Progenitor cell of endocrine pancreas (in vitro differentiated cells): ENCODE data around the gene HS3ST4. TPM values are rescaled to one million over a fixed set of nuclear protein-coding genes. Genes with fewer than 3 reads are reported as not detected.

Experiments used
- DNase-seq: peaks from one replicate; pipeline ENCODE4 v3.0.0; 2021; ENCODE audit warnings: low spot score; ENCODE audit not compliant: unreplicated experiment
- H3K27ac Mint-ChIP-seq: 2 replicates; pipeline ENCODE4 v1.8.0; 2021; ENCODE audit warnings: mild to moderate bottlenecking, moderate library complexity, mixed read lengths
- H3K27me3 Mint-ChIP-seq: 2 replicates; pipeline ENCODE4 v1.8.0; 2021; ENCODE audit warnings: mixed read lengths
- H3K36me3 Mint-ChIP-seq: 2 replicates; pipeline ENCODE4 v1.8.0; 2022; ENCODE audit warnings: mixed read lengths; ENCODE audit not compliant: insufficient read depth
- H3K4me1 Mint-ChIP-seq: 2 replicates; pipeline ENCODE4 v1.8.0; 2021; ENCODE audit warnings: low read depth, mixed read lengths
- H3K4me3 Mint-ChIP-seq: 2 replicates; pipeline ENCODE4 v1.8.0; 2021; ENCODE audit warnings: low read depth, mild to moderate bottlenecking, moderate library complexity, mixed read lengths
- H3K9me3 Mint-ChIP-seq: 2 replicates; pipeline ENCODE4 v1.8.0; 2021; ENCODE audit warnings: low read depth, mixed read lengths
- CTCF ChIP-seq: fragments of 200-600 bp; sonication (generic); IDR thresholded peaks from one replicate; pipeline ENCODE4 v1.5.0; 2021; ENCODE audit warnings: antibody characterized with exemption, mild to moderate bottlenecking; ENCODE audit not compliant: unreplicated experiment
- total RNA-seq: library from RNA; stranded (reverse); gene quantifications from 2 replicates; pipeline ENCODE4 v1.2.1, GENCODE V29; 2021

HS3ST4 gene
- total RNA-seq, 1 donor from 2014 or later, result 0.67 TPM

- H3K9me3 Mint-ChIP-seq, result peaks cover 9% of the 10 kb centered on the region
- H3K4me1 Mint-ChIP-seq, result no peaks in the 10 kb centered on the region
- TF ChIP-seq CTCF, result no peak
- H3K36me3 Mint-ChIP-seq, result no peaks in the 10 kb centered on the region
- peaks cover 3% of the 10 kb centered on the region for H3K27me3 Mint-ChIP-seq
- H3K4me3 Mint-ChIP-seq, result no peak overlapping the region
- no peak overlapping the region for H3K27ac Mint-ChIP-seq
- DNase-seq, result no peak
Observed at GRCh38 chr16:25827709-25828108, 135.9 kb downstream of the HS3ST4 start.

GRCh38 chr16:25828510-25828909 lies 136.8 kb downstream of the HS3ST4 start:
- H3K9me3 Mint-ChIP-seq, result peaks cover 9% of the 10 kb centered on the region
- H3K36me3 Mint-ChIP-seq, result no peaks in the 10 kb centered on the region
- TF ChIP-seq CTCF, result no peak
- no peak overlapping the region for H3K4me3 Mint-ChIP-seq
- H3K27me3 Mint-ChIP-seq, result peaks cover 3% of the 10 kb centered on the region
- H3K27ac Mint-ChIP-seq, result no peak overlapping the region
- no peak for DNase-seq
- peaks cover 2% of the 10 kb centered on the region for H3K4me1 Mint-ChIP-seq

GRCh38 chr16:25832291-25832690 lies 140.5 kb downstream of the HS3ST4 start:
- Mint-ChIP-seq H3K27ac (no peak overlapping the region), H3K4me1 (peaks cover 6% of the 10 kb centered on the region), H3K27me3 (peaks cover 8% of the 10 kb centered on the region), H3K9me3 (peaks cover 9% of the 10 kb centered on the region), H3K4me3 (no peak overlapping the region), H3K36me3 (no peaks in the 10 kb centered on the region)
- no peak for TF ChIP-seq CTCF
- no peak for DNase-seq

GRCh38 chr16:25834101-25834500 lies 142.3 kb downstream of the HS3ST4 start:
- no peak overlapping the region for H3K27ac Mint-ChIP-seq
- no peaks in the 10 kb centered on the region for H3K36me3 Mint-ChIP-seq
- no peak for DNase-seq
- H3K27me3 Mint-ChIP-seq, result peaks cover 8% of the 10 kb centered on the region
- peaks cover 13% of the 10 kb centered on the region for H3K4me1 Mint-ChIP-seq
- H3K4me3 Mint-ChIP-seq, result no peak overlapping the region
- no peak for TF ChIP-seq CTCF
- H3K9me3 Mint-ChIP-seq, result peaks cover 6% of the 10 kb centered on the region

GRCh38 chr16:25835126-25835525 lies 143.4 kb downstream of the HS3ST4 start:
- no peak overlapping the region for H3K4me3 Mint-ChIP-seq
- H3K27me3 Mint-ChIP-seq, result peaks cover 8% of the 10 kb centered on the region
- no peak overlapping the region for H3K27ac Mint-ChIP-seq
- H3K9me3 Mint-ChIP-seq, result peaks cover 5% of the 10 kb centered on the region
- DNase-seq, result no peak
- peaks cover 13% of the 10 kb centered on the region for H3K4me1 Mint-ChIP-seq
- no peak for TF ChIP-seq CTCF
- H3K36me3 Mint-ChIP-seq, result no peaks in the 10 kb centered on the region
